Measurements from ENCODE around the gene CABP4.
"Not testable (repeated sequence)": the region's sequence is repeated elsewhere in the genome, so short reads cannot be mapped to it uniquely, and the experiment has no call there.

Gene CABP4

DNA sequence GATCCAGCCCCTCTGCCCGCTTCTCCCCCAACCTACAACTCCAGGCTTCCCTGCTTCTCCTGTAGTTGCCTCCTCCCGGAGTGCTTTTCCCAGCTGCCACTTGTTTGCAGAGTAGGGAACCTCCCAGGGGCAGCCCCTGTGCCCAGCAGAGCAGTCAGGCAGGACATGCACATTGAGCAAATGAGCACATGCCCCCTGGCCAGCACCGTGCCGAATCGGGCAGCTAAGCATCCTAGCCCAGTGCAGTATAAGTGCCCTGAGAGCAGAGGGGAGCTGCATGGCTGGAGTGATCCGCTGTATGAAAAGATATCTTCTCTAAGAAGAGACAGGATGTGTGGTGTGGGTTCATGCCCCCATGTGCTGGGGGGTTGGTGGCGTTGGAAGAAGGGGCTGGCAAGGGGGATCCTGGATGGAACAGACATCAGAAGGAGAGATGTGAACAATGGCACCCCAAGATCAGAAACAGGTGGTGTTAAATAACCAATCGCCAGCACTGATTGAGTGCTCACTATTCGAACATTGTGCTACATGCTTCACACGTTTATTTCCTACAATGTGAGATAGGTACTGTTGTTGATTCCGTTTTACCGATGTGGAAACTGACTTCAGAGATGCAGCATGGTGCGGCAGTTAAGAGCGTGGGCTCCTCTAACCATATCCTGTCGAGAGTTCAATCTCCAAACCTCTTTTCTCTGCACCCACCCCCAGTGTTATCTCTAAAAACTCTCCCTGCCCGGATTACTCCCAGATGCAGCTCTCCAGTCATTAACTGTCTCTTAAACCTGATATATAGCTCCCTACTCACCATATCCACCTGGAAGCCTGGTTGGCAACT lies 28.9 kb downstream of the CABP4 start:
- ATAC-seq (ENCODE audit: low read depth) (no peak), DNase-seq (ENCODE audit: low spot score in 2 of 2) (no peak)
- H3K36me3 Mint-ChIP-seq = peaks cover 5% of the 10 kb centered on the region
- peak overlapping the region; percentile 92 for H3K27ac Mint-ChIP-seq
- peaks cover 51% of the 10 kb centered on the region for H3K4me1 Mint-ChIP-seq
- no peaks in the 10 kb centered on the region for H3K27me3 Mint-ChIP-seq
- no peaks in the 10 kb centered on the region for H3K9me3 Mint-ChIP-seq
- H3K4me3 Mint-ChIP-seq = peak overlapping the region; percentile 99

DNA sequence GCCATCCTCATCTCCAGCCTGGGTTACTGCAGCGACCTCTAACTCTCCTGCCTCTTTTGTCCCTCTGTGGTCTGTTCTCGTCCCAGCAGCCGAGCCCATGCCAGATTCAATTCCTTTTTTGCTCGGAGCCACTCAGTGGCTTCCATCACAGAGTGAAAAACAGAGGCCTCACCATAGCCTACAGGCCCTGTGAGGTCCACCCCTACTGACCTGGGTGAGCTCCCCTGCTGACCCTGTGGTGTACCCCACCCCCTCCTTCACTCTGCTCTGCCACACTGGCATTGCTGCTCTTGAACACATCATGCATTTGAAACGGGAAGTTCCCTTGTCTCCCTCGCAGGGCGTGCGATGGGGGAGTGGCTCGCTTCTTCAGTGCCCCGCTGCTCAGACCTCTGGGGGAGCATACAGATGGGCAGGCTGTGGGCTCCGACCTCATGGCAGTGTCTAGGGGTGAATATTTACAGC lies 29.7 kb downstream of the CABP4 start:
- peaks cover 10% of the 10 kb centered on the region for H3K36me3 Mint-ChIP-seq
- peak; percentile 57 to 64 for DNase-seq (ENCODE audit: low spot score in 2 of 2)
- H3K4me1 Mint-ChIP-seq = peaks cover 55% of the 10 kb centered on the region
- no peaks in the 10 kb centered on the region for H3K27me3 Mint-ChIP-seq
- peak overlapping the region; percentile 99 for H3K4me3 Mint-ChIP-seq
- peak; percentile 36 for ATAC-seq (ENCODE audit: low read depth)
- H3K9me3 Mint-ChIP-seq = no peaks in the 10 kb centered on the region
- peak overlapping the region; percentile 92 for H3K27ac Mint-ChIP-seq

DNA sequence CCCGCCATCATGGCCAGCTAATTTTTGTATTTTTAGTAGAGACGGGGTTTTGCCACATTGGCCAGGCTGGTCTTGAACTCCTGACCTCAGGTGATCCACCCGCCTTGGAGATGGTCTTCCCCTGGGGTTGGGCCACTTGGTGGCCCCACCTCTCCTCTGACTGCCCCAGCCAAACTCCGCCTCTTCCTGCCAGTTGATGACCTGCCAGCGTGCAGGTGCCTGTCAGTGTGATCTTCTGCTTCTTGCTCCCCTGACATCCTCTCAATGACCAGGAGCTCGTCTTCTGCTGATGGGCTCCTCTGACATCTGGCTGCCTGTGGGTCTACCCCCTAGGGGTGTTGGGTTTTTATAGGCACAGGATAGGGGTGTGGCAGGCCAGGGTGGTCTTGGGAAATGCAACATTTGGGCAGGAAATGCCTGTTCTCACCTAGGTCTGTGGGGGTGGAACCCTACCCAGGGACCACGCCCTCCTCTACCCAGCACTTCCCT lies 30.8 kb downstream of the CABP4 start:
- Mint-ChIP-seq H3K4me3 (peak overlapping the region; percentile 73), H3K27ac (peak overlapping the region; percentile 92), H3K4me1 (peaks cover 56% of the 10 kb centered on the region), H3K36me3 (peaks cover 12% of the 10 kb centered on the region)
- not testable (repeated sequence) for H3K27me3 Mint-ChIP-seq; H3K9me3 Mint-ChIP-seq; DNase-seq (ENCODE audit: low spot score in 2 of 2)
- peak; percentile 6 for ATAC-seq (ENCODE audit: low read depth)

DNA sequence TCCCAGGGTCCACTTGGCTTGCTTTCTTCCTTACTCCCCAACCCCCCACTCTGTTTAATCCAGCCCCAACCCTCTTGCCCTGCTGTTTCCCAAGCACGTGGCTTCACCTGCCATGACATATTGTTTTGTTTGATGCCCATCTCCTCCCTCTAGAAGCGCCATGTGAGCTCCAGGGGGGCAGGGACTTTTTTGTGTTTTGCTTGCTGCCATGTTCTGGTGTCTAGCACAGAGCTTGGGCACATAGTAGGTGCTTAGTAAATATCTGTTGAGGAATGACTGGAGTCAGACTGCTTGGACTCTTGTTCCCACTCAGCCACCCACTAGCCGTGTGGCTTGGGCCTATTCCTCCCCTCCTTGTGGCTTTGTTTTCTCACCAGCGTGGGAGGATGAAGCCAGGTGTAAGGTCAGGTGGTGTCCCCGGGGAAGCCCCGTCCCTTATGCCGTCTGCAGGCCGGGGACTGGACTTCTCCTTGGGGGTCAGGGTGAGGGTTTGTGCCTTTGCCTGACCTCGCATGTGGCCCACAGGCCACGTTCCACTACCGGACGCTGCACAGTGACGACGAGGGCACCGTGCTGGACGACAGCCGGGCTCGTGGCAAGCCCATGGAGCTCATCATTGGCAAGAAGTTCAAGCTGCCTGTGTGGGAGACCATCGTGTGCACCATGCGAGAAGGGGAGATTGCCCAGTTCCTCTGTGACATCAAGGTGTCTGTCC lies 31.5 kb downstream of the CABP4 start:
- peaks cover 58% of the 10 kb centered on the region for H3K4me1 Mint-ChIP-seq
- peak overlapping the region; percentile 73 for H3K4me3 Mint-ChIP-seq
- peak overlapping the region; percentile 92 for H3K27ac Mint-ChIP-seq
- DNase-seq (ENCODE audit: low spot score in 2 of 2) (peak in 1 of 2 donors; percentile 40), ATAC-seq (ENCODE audit: low read depth) (peak; percentile 12)
- peaks cover 15% of the 10 kb centered on the region for H3K36me3 Mint-ChIP-seq
- H3K9me3 Mint-ChIP-seq = no peaks in the 10 kb centered on the region
- H3K27me3 Mint-ChIP-seq = no peaks in the 10 kb centered on the region

DNA sequence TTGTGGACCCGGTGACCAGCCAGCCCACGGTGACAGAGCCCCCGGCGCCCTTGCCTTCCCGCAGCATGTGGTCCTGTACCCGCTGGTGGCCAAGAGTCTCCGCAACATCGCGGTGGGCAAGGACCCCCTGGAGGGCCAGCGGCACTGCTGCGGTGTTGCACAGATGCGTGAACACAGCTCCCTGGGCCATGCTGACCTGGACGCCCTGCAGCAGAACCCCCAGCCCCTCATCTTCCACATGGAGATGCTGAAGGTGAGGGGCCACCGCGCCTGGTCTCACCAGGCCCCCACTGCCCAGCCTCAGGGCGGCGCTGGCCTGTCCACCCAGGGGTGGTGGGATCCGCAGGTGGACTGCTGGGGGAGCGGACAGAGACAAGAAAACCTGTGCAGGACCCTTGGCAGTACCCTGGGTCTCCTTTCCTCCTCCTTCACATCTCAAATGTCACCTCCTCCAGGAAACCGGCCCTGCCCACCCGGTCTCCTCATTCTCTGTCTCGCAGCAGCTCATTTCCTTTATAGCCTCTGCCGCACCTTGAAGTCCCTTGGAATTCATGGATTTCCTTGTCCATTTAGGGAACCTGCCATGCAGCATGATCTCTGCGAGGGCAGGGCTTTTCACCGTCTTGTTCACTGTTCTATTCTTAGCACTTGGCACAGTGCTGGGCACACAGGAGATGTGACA lies 34.2 kb downstream of the CABP4 start:
- Mint-ChIP-seq H3K27me3 (no peaks in the 10 kb centered on the region), H3K9me3 (no peaks in the 10 kb centered on the region), H3K27ac (peak overlapping the region; percentile 31), H3K4me1 (peaks cover 41% of the 10 kb centered on the region), H3K4me3 (no peak overlapping the region), H3K36me3 (peaks cover 17% of the 10 kb centered on the region)
- ATAC-seq (ENCODE audit: low read depth) = no peak
- no peak for DNase-seq (ENCODE audit: low spot score in 2 of 2)

DNA sequence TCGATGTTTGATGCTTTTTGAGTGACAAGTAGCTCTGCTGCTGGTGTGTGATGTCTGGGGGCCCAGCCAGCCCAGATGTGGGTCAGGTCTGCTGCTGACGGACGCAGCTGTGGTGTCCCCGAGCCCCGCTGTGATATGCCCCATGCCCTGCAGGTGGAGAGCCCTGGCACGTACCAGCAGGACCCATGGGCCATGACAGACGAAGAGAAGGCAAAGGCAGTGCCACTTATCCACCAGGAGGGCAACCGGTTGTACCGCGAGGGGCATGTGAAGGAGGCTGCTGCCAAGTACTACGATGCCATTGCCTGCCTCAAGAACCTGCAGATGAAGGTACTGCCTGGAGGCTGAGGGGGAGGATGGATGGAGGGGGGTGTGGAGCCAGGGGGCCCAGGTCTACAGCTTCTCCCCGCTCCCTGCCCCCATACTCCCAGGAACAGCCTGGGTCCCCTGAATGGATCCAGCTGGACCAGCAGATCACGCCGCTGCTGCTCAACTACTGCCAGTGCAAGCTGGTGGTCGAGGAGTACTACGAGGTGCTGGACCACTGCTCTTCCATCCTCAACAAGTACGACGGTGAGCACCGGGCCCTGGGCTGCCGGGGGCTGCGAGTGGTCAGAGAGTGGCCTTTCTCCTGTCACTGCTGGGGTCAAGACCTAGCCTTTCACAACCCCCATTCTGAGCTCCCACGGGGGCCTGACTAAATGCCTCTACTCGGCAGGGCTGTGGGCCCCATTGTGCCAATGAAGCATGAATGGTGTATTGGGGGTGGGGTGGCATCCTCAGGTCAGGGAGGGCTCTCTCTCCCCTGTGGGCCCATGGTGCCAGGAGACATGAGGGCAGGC lies 35.0 kb downstream of the CABP4 start:
- Mint-ChIP-seq H3K9me3 (no peaks in the 10 kb centered on the region), H3K36me3 (peaks cover 18% of the 10 kb centered on the region), H3K4me1 (peaks cover 34% of the 10 kb centered on the region), H3K4me3 (no peak overlapping the region), H3K27me3 (no peaks in the 10 kb centered on the region), H3K27ac (no peak overlapping the region)
- no peak for ATAC-seq (ENCODE audit: low read depth)
- no peak for DNase-seq (ENCODE audit: low spot score in 2 of 2)

DNA sequence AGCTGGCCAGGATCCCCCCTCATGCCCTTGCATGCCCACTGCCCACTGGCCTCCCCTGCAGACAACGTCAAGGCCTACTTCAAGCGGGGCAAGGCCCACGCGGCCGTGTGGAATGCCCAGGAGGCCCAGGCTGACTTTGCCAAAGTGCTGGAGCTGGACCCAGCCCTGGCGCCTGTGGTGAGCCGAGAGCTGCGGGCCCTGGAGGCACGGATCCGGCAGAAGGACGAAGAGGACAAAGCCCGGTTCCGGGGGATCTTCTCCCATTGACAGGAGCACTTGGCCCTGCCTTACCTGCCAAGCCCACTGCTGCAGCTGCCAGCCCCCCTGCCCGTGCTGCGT lies 35.5 kb downstream of the CABP4 start:
- H3K9me3 Mint-ChIP-seq = no peaks in the 10 kb centered on the region
- peaks cover 21% of the 10 kb centered on the region for H3K36me3 Mint-ChIP-seq
- H3K27me3 Mint-ChIP-seq = no peaks in the 10 kb centered on the region
- H3K4me1 Mint-ChIP-seq = peaks cover 32% of the 10 kb centered on the region
- H3K4me3 Mint-ChIP-seq = no peak overlapping the region
- ATAC-seq (ENCODE audit: low read depth) = no peak
- no peak overlapping the region for H3K27ac Mint-ChIP-seq
- DNase-seq (ENCODE audit: low spot score in 2 of 2) = no peak

DNA sequence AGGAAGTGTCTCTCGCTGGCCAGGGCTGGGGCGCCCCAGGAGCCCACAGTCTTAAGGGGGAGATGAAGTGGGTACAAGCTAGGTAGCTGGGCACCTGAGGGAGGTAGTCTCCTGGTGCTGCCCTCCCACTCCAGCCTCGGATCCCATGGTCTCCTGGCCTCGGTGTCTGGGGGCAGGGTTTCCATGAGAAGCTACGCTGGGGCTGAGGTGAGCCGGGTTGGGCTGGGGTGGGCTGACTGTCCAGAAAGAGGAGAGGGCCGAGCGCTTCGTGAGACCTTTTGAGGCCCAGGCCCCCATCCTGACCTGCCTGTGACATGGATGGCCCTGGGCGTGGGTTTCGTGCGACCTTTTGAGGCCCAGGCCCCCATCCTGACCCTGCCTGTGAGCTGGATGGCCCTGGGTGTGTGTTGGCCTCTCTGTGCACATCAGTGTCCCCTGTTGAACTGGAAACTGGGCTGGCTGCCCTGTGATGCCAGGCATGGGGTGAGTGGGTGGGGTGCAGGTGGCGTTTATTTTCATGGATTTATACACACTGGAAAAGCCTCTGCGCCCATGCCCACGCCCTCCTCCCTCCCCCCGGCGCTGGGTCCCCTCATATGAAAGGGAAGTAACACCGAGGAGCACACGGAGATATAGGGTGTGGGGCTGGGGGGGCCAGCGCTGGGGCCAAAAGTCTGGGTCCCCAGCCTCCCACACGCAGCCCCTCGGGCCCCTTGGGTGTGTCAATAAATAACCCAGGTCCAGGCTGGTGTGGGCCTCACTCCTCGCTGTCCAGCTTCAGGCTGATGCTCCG lies 36.3 kb downstream of the CABP4 start:
- Mint-ChIP-seq H3K27me3 (no peaks in the 10 kb centered on the region), H3K27ac (no peak overlapping the region), H3K36me3 (peaks cover 24% of the 10 kb centered on the region), H3K4me3 (no peak overlapping the region), H3K4me1 (peaks cover 26% of the 10 kb centered on the region), H3K9me3 (no peaks in the 10 kb centered on the region)
- ATAC-seq (ENCODE audit: low read depth) = no peak
- no peak for DNase-seq (ENCODE audit: low spot score in 2 of 2)

DNA sequence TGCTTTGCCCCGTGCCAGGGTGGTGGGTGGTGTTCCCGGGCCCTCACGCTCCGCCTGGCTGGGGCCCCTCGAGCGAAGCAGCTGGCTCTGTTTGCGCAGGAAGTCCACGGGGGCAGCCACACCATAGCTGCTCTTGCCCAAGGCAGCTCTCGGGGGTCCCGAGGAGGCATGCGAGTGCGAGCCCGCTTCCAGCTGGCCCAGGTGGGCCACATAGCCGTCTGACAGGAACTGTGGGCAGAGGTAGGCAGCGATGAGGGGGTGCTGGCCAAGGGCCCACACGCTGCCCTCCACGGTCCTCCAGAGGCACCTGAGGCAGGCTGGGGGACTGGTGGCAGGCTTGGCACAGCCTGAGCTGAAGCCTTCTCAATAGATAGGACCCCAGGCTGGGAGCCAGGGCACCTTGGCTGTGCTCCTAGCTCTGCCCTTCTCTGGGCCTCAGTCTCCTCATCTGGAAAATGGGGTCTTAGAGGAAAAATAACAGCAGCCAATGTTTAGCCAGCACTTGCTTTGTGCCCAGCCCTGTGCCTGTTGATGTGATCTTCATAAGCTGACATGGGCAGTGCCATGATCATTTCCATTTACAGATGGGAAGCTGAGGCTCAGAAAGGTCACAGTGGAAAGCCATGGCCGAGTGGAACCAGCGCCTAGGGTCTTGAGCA lies 37.0 kb downstream of the CABP4 start:
- no peak overlapping the region for H3K4me3 Mint-ChIP-seq
- H3K4me1 Mint-ChIP-seq = peaks cover 20% of the 10 kb centered on the region
- ATAC-seq (ENCODE audit: low read depth) = no peak
- no peak overlapping the region for H3K27ac Mint-ChIP-seq
- H3K27me3 Mint-ChIP-seq = no peaks in the 10 kb centered on the region
- H3K9me3 Mint-ChIP-seq = no peaks in the 10 kb centered on the region
- DNase-seq (ENCODE audit: low spot score in 2 of 2) = no peak
- H3K36me3 Mint-ChIP-seq = peaks cover 24% of the 10 kb centered on the region

DNA sequence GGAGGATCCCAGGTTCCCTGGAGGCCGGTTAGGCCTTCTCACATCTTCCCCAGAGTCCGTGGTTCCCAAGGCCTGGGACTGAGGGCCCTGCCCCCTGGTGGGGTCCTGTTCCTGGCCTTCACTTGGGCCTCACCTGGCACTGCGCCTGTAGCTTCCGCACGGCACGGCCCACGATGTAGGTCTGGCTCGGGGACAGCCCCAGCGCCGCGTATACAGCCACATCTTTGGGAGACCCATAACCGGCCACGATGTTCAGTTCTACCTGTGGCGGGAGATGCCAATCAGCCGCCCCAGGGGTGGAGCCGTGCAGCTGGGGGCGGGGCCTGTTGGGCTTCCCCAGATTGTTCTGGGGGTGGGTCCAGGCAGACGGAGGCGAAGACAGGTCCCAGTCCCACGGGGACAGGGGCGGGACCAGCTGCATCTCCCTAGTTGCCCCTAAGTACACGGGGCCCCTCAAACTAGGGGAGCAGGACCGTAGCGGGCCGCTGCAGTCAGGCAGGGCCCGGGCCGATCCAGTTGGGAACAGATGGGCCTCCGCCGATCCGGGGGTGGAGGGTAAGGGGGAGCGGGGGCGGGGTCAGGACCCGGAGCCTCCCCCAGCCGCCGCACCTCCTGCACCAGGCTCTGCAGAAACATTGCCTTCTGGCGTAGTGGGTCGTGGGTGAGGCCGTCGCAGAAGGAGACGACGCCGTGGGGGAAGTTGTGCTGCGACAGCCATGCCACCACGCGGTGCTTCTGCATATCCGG lies 37.8 kb downstream of the CABP4 start:
- no peaks in the 10 kb centered on the region for H3K27me3 Mint-ChIP-seq
- peaks cover 14% of the 10 kb centered on the region for H3K4me1 Mint-ChIP-seq
- no peak overlapping the region for H3K27ac Mint-ChIP-seq
- peaks cover 21% of the 10 kb centered on the region for H3K36me3 Mint-ChIP-seq
- no peak overlapping the region for H3K4me3 Mint-ChIP-seq
- H3K9me3 Mint-ChIP-seq = no peaks in the 10 kb centered on the region
- DNase-seq (ENCODE audit: low spot score in 2 of 2) (no peak), ATAC-seq (ENCODE audit: low read depth) (no peak)

DNA sequence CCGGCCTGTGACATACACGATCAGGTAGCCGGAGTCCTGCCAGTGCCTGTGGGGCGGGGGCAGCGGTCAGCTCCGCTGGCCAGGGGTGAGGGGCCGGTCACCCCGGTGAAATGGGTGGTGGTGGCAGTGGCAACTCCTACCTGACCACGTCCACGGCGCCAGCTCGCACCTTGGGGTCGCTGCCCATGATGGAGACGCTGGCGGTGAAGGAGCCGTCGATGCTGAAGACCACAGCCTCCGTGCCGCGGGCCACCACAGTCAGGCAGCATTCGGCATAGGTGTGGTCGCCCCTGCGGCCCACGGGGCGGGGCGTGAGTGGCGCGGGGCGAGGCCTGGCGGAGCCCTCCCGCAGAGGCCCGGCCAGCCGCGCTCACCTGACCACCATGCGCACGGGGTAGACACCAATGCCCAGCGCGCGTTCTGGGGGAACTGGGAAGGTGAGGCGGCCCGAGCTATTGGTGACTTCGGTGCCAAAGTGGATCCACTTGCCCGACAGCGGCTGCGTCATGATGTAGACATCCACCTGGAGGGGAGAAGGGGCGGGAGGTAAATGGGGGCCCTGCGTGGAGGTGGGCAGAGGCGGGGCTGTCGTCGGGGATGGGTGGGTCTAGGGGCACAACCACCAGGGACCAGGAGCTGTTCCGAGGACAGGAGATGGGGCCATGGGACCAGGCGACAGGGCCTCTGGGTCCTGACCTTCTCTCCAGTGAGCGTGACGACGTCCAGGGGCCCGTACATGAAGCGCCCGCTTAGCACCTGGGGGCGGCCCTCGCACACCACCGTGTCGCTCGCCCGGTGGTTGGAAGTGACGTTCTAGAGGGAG lies 38.6 kb downstream of the CABP4 start:
- H3K4me1 Mint-ChIP-seq = peaks cover 9% of the 10 kb centered on the region
- ATAC-seq (ENCODE audit: low read depth) (no peak), DNase-seq (ENCODE audit: low spot score in 2 of 2) (no peak)
- no peak overlapping the region for H3K4me3 Mint-ChIP-seq
- no peak overlapping the region for H3K27ac Mint-ChIP-seq
- no peaks in the 10 kb centered on the region for H3K9me3 Mint-ChIP-seq
- H3K36me3 Mint-ChIP-seq = peaks cover 20% of the 10 kb centered on the region
- H3K27me3 Mint-ChIP-seq = no peaks in the 10 kb centered on the region
